Uterus (tissue), 2 donors: ENCODE data around the gene NCEH1.

Experiments
- POLR2A ChIP-seq, 2 donors: fragments of 450-650 bp; IDR thresholded peaks; one replicate each; pipeline ENCODE4 v1.6.1; 2016; ENCODE audit warnings: antibody characterized with exemption in 2 of 2, mild to moderate bottlenecking in 1 of 2, moderate library complexity in 1 of 2
- TF ChIP-seq, protein P1 (sequence below), 4 experiments: fragments of 200-600 bp in 2 of 4; fragments of 450-650 bp in 2 of 4; sonication (generic) in 2 of 4; IDR thresholded peaks; one replicate each; pipeline ENCODE4 v1.5.1; 2016 to 2019; ENCODE audit warnings: antibody characterized with exemption in 4 of 4, mild to moderate bottlenecking in 2 of 4, moderate library complexity in 1 of 4

DNA sequence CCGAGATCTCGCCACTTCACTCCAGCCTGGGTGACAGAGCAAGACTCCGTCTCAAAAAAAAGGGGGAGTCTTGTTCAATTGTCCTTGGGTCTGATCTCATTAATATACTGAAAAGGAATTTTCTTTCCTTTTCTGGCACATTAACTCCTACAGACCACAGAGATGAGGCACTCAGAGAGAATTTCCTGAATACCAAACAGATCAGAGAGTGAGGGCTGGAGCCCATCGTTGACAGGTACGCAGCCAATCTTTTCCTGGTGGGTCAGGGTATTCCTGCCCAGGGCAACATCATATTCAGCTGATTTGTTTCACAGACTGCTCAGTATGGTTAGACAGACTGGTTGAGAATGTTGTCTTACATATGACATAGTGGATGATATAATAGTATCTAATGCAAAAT lies 104.8 kb downstream of the NCEH1 start:
- TF ChIP-seq, protein P1, sequence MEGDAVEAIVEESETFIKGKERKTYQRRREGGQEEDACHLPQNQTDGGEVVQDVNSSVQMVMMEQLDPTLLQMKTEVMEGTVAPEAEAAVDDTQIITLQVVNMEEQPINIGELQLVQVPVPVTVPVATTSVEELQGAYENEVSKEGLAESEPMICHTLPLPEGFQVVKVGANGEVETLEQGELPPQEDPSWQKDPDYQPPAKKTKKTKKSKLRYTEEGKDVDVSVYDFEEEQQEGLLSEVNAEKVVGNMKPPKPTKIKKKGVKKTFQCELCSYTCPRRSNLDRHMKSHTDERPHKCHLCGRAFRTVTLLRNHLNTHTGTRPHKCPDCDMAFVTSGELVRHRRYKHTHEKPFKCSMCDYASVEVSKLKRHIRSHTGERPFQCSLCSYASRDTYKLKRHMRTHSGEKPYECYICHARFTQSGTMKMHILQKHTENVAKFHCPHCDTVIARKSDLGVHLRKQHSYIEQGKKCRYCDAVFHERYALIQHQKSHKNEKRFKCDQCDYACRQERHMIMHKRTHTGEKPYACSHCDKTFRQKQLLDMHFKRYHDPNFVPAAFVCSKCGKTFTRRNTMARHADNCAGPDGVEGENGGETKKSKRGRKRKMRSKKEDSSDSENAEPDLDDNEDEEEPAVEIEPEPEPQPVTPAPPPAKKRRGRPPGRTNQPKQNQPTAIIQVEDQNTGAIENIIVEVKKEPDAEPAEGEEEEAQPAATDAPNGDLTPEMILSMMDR (IDR thresholded peaks at IDR 0.05) = no peak
- TF ChIP-seq POLR2A (IDR thresholded peaks at IDR 0.05) = no peak
